CD4-positive, alpha-beta T cell treated with Interleukin-15 for 1 hour (primary cell): ENCODE data around the gene HRH2.
"Not testable (repeated sequence)": the region's sequence is repeated elsewhere in the genome, so short reads cannot be mapped to it uniquely, and the experiment has no call there.

Experiments used
- DNase-seq: peaks from one replicate; pipeline ENCODE4 v3.0.0-alpha.2; 2020

The HRH2 gene

DNA sequence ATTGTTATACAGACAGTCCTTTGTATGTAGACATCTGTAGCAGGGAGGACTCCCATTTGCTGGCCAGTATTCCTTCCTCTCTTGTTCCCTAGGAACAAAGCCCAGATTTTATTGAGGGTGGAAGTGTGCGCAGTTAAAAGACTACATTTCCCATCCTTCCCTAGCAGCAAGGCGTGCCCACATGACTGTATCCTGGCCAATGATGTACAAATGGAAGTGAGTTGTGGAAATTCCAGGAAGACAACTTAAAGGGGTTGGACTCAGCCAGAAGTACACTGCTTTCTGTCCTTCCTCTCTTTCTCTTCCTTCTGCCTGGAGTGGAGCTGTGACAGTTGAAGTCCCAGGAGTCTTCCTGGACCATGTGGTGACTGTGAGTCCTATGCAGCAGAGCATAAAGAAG, 89.0 kb downstream of the HRH2 start:
- DNase-seq = no peak

DNA sequence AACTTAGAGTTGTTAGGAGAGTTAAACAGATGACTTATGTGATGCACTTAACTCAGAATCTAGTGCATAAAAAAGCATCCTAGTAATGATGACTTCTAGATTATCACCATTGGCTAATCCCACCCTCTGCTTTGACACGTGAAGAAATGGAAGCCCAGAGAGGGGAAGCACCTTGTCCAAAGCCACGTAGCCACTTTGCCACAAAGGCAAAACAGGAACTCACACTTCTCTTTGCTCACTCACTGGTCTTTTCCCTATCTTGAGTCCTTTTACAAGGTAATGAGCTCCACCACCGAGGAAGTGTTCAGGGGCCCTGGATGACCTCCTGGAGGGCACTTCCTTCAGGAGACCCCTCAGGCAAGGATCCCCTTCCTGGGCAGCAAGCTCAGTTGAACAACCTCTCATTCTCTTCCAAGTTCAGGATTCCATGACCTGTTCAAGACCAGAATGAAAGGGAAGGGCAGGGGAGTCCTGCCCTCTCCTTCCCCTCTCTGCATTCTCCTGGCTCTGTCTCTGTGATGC, 89.7 kb downstream of the HRH2 start:
- no peak for DNase-seq

DNA sequence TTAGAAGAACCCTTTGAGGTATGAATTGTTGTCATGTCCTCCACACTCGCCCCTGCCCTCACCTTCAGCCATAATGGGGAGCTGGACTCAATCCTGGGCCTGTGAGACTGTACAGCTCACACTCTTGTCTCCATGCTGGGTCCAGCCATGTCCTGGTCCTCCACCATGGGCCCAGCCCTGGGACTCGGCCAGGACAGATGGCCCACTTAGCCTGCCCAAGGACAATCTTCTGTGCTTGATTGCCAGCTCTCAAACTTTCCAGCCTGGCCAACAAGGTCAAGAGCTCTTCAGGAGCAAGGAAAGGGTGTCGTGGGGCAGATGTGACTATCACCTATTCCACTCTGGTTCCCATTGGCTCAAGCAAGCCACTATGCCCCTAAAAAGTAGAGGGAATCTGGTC, 90.8 kb downstream of the HRH2 start:
- no peak for DNase-seq

DNA sequence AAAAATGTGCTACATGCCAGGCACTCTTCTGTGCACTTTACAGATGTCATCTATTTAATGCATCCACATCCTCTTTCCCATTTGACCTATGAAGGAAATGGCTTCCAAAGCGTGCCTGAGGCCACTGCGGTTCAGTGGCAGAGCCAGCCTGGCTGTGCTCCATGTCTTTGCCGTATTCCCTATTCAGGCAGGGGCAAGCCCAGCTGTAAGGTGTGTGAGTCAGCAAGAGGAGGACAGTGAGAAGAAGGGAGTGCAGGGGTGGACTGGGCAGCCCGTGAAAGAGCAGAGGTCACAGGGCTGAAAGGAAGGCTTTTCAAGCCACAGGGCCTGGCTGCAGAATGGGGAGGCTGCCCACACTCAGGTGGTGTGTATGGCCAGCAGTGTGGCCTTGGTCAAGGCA, 91.7 kb downstream of the HRH2 start:
- DNase-seq = no peak

DNA sequence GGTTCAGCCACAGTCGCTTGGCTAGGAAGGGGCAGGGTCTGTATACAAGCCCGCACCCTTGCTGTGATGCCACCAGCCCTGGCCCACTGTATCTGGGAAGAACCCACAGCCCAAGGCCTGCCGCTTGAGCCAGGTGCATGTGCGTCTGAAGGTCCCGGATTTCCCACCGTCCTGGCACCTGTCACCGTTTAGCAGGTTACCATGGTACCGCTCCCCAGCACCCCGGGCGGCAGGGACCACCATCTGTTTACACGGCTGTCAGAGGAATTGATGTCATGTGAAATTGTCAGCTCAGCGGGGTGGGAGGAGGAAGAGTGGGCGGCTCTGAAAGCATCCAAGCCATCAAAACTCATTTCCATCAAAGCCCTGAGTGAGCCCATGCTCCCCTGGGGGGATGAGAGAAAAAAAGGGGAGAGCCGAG, 92.7 kb downstream of the HRH2 start:
- no peak for DNase-seq

DNA sequence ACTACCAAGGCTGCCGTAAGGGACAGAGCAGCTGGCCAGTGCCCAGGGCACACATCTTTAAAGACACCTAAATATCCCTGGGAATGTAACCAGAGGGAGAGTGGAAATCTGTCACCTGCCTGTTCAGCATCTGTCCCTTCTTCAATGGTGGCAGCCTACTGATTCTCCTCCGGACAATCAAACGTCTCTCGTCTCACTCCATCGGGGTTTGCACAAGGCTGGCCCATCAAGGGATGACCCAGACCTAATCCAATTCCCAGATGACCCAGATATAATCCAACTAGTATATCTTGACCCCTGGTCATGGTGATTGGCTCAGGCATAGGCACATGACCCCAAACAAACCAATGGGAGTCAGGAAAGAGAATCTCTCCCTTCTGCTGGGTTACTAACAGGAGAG, 93.5 kb downstream of the HRH2 start:
- DNase-seq = no peak

DNA sequence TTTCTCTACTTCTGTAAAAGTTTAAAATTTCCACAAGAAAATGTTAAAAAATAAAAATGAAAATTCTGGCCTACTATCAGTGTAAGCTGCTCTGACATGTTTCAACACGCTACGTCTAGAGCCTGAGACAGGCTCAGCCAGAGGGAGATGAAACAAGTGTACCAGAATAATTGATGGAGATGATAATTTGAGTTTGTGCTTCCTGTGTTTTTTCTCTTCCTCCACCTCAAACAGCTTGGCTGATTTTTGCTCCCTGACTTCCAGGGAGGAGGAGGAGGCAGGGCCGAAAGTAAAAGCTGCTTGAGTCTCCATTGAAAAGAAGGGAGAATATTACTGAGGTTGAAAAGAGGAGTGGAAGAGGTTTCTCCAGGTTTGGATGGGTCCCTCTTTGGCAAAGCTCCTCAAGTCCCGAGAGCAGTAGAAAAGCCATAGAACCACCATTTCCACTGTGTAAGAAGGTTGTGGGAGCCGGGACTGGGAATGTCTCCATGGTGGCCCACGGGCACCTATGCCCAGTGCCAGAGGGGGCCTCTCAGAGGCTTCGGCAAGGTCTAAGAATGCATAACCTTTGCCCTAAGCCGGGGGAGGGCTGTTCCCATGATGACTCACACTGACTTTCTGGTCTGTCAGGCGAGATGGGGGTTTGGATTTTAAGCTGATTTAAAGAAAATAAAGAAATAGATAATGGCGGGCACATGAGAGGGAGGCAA, 95.1 kb downstream of the HRH2 start:
- DNase-seq = no peak

DNA sequence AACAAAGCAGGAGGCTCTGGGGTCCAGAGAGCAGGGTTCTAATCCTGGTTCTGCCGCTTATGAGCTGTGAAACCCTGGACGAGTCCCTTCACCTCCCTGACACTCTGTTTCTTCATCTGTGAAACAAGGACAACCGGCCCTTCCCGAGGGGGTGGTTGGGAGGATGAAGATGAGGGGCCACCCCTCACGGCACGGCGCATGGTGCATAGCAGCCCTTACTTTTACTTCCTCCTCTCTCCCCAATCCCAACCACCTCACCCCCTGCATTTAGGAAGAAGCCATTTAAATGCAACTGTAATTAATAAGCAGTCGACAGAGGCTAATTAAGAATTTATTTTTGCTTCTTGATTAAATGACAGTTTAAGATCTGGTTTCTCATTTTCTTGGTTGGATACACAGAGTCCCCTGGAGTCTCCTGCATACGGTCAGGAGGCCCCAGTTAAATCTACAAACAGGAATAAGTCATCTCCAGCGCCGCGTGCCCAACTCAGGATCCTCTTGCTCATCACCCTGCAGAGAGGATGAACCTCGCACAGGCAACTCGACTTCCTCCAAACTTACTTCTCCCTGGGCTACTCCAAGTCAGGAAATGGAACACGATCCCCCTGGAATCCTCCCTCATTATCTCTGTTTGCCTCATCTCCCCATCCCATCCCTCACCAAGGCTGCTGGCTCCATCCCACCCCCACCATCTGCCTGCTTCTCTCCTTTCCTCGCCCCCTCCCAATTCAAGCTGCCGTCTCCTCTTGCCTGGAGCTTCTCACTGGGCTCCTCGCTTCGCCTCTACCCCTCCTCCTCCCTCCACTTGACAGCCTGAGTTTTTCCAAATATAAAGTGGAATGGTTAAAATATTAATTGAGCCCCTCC, 95.9 kb downstream of the HRH2 start:
- no peak for DNase-seq

DNA sequence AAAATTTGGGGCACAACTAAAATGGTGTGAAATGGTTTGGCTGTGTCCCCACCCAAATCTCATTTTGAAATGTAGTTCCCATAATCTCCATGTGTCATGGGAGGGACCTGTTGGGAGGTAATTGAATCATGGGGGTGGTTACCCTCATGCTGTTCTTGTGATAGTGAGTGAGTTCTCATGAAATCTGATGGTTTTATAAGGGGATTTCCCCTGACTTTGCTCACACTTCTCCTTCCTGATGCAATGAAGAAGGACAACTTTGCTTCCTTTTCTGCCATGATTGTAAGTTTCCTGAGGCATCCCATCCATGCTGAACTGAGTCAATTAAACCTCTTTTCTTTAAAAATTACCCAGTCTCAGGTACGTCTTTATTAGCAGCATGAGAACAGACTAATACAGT, 102.1 kb downstream of the HRH2 start:
- DNase-seq = not testable (repeated sequence)
